Muscle of leg (tissue), 11 donors: ENCODE results near the gene RNF175. TPM values are rescaled to one million over a fixed set of nuclear protein-coding genes. Genes with fewer than 3 reads are reported as not detected.
A peak's percentile ranks its signal among the peaks of the same experiment; 100 is the strongest.

Experiments
- DNase-seq: peaks from one replicate; pipeline ENCODE4 v3.0.0; 2013
- H3K27ac ChIP-seq: one replicate; pipeline ENCODE4 v1.5.1; 2013; ENCODE audit warnings: mild to moderate bottlenecking, low read length, control low read depth
- H3K27me3 ChIP-seq: one replicate; pipeline ENCODE4 v1.6.1; 2013; ENCODE audit warnings: low read length; ENCODE audit not compliant: control insufficient read depth, insufficient read depth
- H3K36me3 ChIP-seq: one replicate; pipeline ENCODE4 v1.6.1; 2013; ENCODE audit warnings: low read length; ENCODE audit not compliant: control insufficient read depth, insufficient read depth
- H3K4me1 ChIP-seq: one replicate; pipeline ENCODE4 v1.6.1; 2013; ENCODE audit warnings: low read length; ENCODE audit not compliant: control insufficient read depth, insufficient read depth
- H3K4me3 ChIP-seq: one replicate; pipeline ENCODE4 v1.5.1; 2013; ENCODE audit warnings: low read length, control low read depth
- H3K9me3 ChIP-seq: replicated peaks from 2 replicates; pipeline ENCODE4 v1.6.1; 2013; ENCODE audit warnings: low read depth, low read length; ENCODE audit not compliant: control insufficient read depth
- WGBS: methylation state at CpG from one replicate; pipeline ENCODE4 v1.1.5; 2013; ENCODE audit warnings: missing lambda C conversion rate; ENCODE audit not compliant: insufficient coverage; 5-methylcytosine and 5-hydroxymethylcytosine counted together
- polyA plus RNA-seq, 8 donors: library from polyadenylated mRNA; unstranded; fragments of 120-200 nt; gene quantifications; one replicate each; pipeline versions ENCODE4 v1.2.1 to v1.2.3, GENCODE V29; 2013; ENCODE audit warnings: inconsistent platforms in 1 of 8, low replicate concordance in 1 of 8; ENCODE audit not compliant: insufficient read length in 8 of 8, insufficient read depth in 1 of 8
- total RNA-seq: library from RNA; stranded (reverse); fragments of 120-200 nt; gene quantifications from one replicate; pipeline ENCODE4 v1.2.4, GENCODE V29; 2013

Gene RNF175
- total and polyA plus RNA-seq, 9 donors, result 0.39 to 2.2 (median 0.96) TPM

DNA sequence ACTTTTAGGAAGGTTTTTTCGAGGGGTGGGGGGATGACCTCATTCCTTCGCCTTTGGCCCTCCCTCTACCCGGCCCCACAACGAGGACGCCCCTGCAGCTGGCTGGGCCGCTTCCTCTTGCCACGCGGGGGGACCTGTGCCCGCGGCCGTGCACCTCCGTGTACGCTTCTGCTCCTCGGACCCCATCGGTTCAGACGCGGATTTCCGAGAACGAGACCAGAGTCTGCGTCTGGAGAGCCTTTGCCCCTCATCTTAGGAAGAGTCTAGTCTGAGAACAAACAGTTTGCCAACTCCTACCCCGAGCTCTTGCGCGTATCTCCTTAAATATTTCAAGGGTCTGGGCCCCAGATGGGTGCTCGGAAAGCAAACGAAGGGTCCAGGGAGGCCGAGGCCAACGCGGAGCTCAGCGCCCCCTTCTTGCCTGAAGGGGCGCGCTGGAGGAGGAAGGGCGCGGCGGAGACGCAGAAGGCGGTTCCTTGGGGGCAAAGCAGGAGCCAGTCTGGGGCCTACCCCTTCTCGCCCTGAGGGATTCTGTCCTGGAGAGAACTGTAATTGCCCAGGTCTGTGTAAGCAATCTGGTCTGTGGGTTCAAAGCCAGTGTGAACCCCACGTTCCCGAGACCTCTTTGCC lies 32.9 kb upstream of the RNF175 start:
- Histone ChIP-seq H3K36me3 (no peaks in the 10 kb centered on the region), H3K27me3 (peaks cover 57% of the 10 kb centered on the region), H3K9me3 (no peaks in the 10 kb centered on the region), H3K27ac (no peak overlapping the region), H3K4me1 (peaks cover 38% of the 10 kb centered on the region), H3K4me3 (peak overlapping the region; percentile 27)
- 21% methylated on average over 25 of the region's 39 CpGs for WGBS
- DNase-seq, result no peak

DNA sequence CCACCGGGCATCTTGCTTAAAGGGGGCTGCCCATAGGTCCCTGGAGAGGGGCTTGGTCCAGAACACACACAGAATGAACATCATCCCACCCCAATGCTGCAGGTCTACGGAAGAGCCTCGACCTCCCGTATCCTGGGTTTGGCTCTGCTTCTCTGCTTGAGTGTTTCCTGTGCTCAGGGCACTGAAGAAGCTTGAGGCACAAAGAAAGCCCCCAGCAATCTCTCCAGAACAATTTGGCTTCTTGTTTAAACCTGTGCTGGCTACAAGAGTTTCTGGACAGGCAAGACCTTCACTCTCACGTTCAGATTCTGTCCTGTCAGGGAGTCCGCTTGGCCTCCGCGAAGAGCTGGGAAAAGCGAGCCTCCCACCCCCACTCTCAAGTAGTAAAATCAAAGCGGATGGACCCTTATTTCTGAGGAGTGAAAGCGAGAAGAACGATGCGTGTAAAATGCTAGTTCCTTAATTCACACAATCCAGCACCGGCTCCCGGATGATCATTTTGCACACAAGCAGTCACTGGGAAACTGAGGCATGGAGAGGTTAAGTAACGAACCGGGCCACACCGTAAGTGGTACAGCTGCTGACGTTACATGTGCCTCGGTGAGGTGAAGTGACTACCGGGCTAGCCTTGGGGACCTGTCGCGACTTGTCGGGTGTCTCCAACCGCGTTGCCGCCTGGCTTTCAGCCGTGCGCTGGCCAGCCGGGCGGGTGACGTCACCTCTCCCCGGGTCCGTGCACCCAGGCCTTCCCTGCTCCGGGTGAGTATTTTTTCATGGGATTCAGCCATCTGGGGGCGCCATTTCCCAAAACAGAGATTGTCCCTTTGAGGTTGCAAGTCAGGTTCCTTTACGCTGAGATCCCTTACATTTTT lies 32.2 kb upstream of the RNF175 start:
- peaks cover 63% of the 10 kb centered on the region for H3K27me3 ChIP-seq
- H3K4me1 ChIP-seq, result peaks cover 38% of the 10 kb centered on the region
- WGBS, result 4% methylated on average over 22 of the region's 37 CpGs
- H3K27ac ChIP-seq, result no peak overlapping the region
- peak overlapping the region; percentile 27 for H3K4me3 ChIP-seq
- peak; percentile 92 for DNase-seq
- no peaks in the 10 kb centered on the region for H3K36me3 ChIP-seq
- no peaks in the 10 kb centered on the region for H3K9me3 ChIP-seq

DNA sequence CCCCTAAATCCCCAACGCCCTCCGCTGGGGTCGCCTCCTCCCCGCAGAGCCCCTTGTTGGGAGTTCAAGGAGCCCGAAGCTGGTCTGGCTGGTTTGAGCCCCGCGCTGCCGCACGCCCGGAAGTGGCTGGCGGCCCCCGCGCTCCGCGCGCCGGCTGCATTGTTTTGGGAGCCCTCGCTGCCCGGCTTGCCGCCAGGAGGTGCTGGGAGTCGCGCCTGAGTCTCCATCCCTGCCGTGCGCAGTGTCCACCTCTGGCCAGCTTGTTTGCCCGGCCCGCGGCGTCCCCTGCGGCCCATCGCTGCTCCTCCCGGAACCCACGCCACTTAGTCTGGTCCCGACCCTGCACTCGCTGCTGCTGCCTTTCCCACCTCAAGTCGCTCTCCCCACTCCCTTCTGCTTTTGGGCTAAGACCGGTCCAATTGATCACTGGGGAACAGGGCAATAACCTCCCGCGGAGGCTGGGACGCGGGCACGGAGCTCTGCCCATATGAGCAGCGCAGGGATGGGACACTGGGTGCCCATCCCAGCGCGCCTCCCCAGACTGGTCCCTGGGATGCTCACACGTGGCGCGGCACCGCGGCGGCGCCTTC lies 31.2 kb upstream of the RNF175 start:
- 4% methylated on average over 48 of the region's 51 CpGs for WGBS
- peak; percentile 72 for DNase-seq
- Histone ChIP-seq H3K4me1 (peaks cover 38% of the 10 kb centered on the region), H3K27me3 (peaks cover 66% of the 10 kb centered on the region), H3K27ac (peak overlapping the region; percentile 44), H3K9me3 (no peaks in the 10 kb centered on the region), H3K4me3 (peak overlapping the region; percentile 27), H3K36me3 (no peaks in the 10 kb centered on the region)

DNA sequence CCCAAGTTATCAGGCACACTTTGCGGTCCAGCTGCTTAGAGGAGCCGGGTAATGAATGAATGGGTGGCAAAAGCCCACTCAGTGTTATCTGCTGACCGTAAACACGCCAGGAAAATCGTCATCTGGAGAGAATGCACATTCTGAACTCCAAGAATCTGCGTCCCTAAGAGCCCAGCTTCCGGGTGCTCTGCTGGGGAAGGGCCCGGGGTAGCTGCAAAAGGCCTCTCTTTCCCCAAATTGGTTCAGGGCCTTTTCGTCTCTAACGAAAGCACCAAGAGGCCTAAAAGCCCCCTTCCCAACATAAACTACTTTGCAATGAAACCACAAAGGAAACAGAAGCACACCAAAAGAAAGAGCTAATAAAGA lies 30.7 kb upstream of the RNF175 start:
- peaks cover 38% of the 10 kb centered on the region for H3K4me1 ChIP-seq
- no peaks in the 10 kb centered on the region for H3K36me3 ChIP-seq
- H3K27me3 ChIP-seq, result peaks cover 66% of the 10 kb centered on the region
- no peak overlapping the region for H3K4me3 ChIP-seq
- DNase-seq, result peak; percentile 43
- 55% methylated on average over 8 of the region's 10 CpGs for WGBS
- peak overlapping the region; percentile 44 for H3K27ac ChIP-seq
- H3K9me3 ChIP-seq, result no peaks in the 10 kb centered on the region

DNA sequence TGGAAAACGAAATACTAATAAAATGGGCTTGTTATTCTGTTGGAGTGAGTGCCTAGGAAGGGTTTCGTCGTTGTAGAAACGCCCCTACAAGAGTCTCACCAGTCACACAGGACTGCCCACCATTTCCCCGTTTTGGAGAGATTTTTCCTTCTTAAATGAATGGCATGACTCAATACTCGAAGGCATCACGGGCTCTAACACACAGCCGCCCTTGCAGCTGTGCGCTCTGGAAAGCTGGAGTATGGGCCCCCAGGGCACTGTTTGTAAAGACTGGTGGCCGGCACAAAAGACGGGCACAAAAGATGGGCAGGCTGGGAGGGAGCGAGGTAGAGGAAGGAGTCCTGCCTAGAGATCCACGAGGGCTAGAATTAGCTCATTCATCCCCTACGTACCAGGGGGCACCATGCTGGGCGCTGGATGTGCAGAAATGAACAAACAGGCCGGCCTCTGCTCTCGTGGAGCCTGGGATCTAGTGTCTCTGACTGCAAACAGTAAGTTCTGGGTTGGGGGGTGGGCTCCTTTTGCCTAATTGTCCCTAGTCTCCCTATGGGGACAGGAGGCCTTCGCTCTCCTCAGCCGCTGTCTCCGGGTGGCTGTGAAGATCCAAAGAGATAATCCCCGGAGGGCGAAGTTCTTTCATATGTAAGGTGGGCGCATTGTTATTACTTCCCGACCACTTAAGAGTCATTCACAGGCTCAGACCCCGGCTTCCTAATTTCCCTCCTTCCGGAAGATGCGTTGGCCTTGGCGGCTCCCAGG lies 30.1 kb upstream of the RNF175 start:
- peak; percentile 63 for DNase-seq
- Histone ChIP-seq H3K9me3 (no peaks in the 10 kb centered on the region), H3K27me3 (peaks cover 66% of the 10 kb centered on the region), H3K4me3 (peak overlapping the region; percentile 46), H3K4me1 (peaks cover 38% of the 10 kb centered on the region), H3K27ac (peak overlapping the region; percentile 44), H3K36me3 (no peaks in the 10 kb centered on the region)
- WGBS, result 48% methylated on average over 16 of the region's 28 CpGs

DNA sequence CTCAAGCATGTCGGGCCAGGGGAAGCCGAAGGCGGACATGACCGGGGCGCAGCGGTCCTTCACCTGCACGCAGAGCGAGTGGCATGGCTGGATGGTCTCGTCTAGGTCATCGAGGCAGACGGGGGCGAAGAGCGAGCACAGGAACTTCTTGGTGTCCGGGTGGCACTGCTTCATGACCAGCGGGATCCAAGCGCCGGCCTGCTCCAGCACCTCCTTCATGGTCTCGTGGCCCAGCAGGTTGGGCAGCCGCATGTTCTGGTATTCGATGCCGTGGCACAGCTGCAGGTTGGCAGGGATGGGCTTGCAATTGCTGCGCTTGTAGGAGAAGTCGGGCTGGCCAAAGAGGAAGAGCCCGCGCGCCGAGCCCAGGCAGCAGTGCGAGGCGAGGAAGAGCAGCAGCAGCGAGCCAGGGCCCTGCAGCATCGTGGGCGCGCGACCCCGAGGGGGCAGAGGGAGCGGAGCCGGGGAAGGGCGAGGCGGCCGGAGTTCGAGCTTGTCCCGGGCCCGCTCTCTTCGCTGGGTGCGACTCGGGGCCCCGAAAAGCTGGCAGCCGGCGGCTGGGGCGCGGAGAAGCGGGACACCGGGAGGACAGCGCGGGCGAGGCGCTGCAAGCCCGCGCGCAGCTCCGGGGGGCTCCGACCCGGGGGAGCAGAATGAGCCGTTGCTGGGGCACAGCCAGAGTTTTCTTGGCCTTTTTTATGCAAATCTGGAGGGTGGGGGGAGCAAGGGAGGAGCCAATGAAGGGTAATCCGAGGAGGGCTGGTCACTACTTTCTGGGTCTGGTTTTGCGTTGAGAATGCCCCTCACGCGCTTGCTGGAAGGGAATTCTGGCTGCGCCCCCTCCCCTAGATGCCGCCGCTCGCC lies 28.8 kb upstream of the RNF175 start, which contains the start of gene SFRP2:
TSS of gene SFRP2 (minus strand) at position 671 of the 864 bp plus-strand sequence. CDS start at position 423, 248 bp downstream.
- peaks cover 69% of the 10 kb centered on the region for H3K27me3 ChIP-seq
- WGBS, result 1% methylated on average over 66 of the region's 72 CpGs
- DNase-seq, result peak; percentile 82
- peak within 1 kb of the TSS; percentile 46 for H3K4me3 ChIP-seq
- H3K9me3 ChIP-seq, result no peaks in the 10 kb centered on the region
- H3K27ac ChIP-seq, result peak within 1 kb of the TSS; percentile 44
- H3K36me3 ChIP-seq, result no peaks in the 10 kb centered on the region
- peaks cover 38% of the 10 kb centered on the region for H3K4me1 ChIP-seq

DNA sequence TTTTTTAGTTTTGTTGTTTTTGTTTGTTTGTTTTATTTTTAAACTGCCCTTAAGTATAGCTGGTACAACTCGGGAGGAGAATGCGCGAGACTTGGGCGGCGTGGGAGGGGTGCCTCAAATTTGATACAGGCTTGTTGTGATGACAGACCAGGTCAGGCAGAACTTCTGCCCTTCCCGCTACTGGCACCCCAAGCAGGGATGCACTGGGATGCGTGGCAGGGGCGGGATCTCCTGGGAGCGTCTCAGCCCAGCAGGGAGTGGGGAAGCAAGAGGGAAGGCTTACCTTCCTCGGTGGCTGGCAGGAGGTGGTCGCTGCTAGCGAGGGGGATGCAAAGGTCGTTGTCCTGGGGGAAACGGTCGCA lies 28.2 kb upstream of the RNF175 start:
- no peaks in the 10 kb centered on the region for H3K36me3 ChIP-seq
- H3K4me1 ChIP-seq, result peaks cover 38% of the 10 kb centered on the region
- H3K4me3 ChIP-seq, result peak overlapping the region; percentile 46
- H3K27me3 ChIP-seq, result peaks cover 65% of the 10 kb centered on the region
- H3K27ac ChIP-seq, result no peak overlapping the region
- peak; percentile 40 for DNase-seq
- no peaks in the 10 kb centered on the region for H3K9me3 ChIP-seq
- WGBS, result 14% methylated on average over 15 of the region's 15 CpGs

DNA sequence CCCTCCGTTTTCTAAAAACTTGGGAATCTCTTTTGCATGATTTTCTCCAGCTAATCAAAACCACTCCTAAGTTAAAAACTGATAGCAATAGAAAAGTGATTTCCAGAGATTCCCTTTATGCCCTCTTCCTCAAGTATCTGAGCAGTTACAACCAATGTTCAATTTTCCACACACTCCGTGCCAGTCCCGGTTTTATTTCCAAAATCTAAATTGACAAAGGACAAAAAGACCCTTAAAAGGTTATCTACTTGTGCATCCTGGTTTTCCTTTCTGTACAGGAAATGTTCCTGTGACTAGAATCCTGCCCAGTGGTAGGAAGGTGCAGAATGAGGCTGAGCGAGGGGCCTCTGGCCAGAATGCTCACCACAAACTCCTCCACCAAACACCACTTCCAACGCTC lies 27.8 kb upstream of the RNF175 start:
- WGBS, result no CpG with 5 or more reads among the region's 5 CpGs
- Histone ChIP-seq H3K4me1 (peaks cover 36% of the 10 kb centered on the region), H3K27me3 (peaks cover 60% of the 10 kb centered on the region), H3K36me3 (no peaks in the 10 kb centered on the region), H3K9me3 (no peaks in the 10 kb centered on the region), H3K4me3 (peak overlapping the region; percentile 46), H3K27ac (peak overlapping the region; percentile 17)
- no peak for DNase-seq

DNA sequence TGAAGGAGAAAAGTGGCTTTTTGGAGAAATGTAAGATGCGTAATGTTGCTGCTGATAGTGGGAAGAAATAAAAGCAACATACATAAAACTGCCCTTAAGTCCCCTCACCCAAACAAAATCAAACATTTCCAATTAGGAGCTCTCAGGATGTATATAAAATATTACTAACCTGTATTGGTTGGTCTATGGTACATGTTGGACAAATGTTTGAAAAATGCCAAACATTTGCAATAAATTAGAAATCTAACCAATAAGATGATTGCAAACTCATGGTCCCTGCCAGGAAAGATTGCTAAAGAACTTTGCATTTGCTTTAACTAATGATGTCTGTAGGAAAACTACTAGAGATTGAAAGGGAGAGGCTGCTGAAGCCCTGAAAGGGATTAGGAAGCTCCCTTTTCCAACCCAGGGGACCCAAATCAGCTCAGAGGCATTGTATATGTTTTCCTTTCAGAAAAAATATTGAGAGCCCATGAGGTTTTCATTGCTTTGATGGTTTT lies 27.3 kb upstream of the RNF175 start:
- H3K27ac ChIP-seq, result peak overlapping the region; percentile 17
- H3K4me1 ChIP-seq, result peaks cover 31% of the 10 kb centered on the region
- H3K27me3 ChIP-seq, result peaks cover 56% of the 10 kb centered on the region
- DNase-seq, result peak; percentile 70
- H3K9me3 ChIP-seq, result no peaks in the 10 kb centered on the region
- no CpG with 5 or more reads among the region's 1 CpG for WGBS
- H3K4me3 ChIP-seq, result peak overlapping the region; percentile 46
- no peaks in the 10 kb centered on the region for H3K36me3 ChIP-seq
